A549 (cell line): ENCODE measurements around the gene ZNF428.

Source experiments
- CHD2 ChIP-seq: fragments of 150-350 bp; IDR thresholded peaks from 2 replicates; pipeline ENCODE4 v1.6.1; 2014; ENCODE audit warnings: low read length; ENCODE audit not compliant: partially characterized antibody
- CTCF ChIP-seq: fragments of >200 bp; sonication (Bioruptor Twin); formaldehyde crosslinking; IDR thresholded peaks from 3 replicates; pipeline ENCODE4 v1.5.1; 2016
- ESRRA ChIP-seq: fragments of 150-350 bp; IDR thresholded peaks from 2 replicates; pipeline ENCODE4 v1.6.1; 2014; ENCODE audit warnings: mild to moderate bottlenecking, low read length, borderline replicate concordance
- JUN ChIP-seq, 2 experiments: fragments of >200 bp; sonication (Bioruptor Twin); formaldehyde crosslinking; IDR thresholded peaks; 2 replicates in 1 of 2; 3 replicates in 1 of 2; pipeline ENCODE4 v1.6.1; 2016 to 2017
- POLR2A ChIP-seq: IDR thresholded peaks from 2 replicates; pipeline ENCODE4 v1.6.1; 2012; ENCODE audit warnings: mild to moderate bottlenecking, low read length
- RAD21 ChIP-seq, 2 experiments: fragments of >200 bp in 1 of 2; sonication (Bioruptor Twin) in 1 of 2; formaldehyde crosslinking in 1 of 2; IDR thresholded peaks in 1 of 2; conservative IDR thresholded peaks in 1 of 2; 2 replicates in 1 of 2; 3 replicates in 1 of 2; pipeline ENCODE4 v1.6.1; 2012 to 2018; ENCODE audit warnings: inconsistent platforms in 1 of 2
- RCOR1 ChIP-seq: fragments of 150-350 bp; IDR thresholded peaks from 2 replicates; pipeline ENCODE4 v1.6.1; 2014; ENCODE audit warnings: antibody characterized with exemption, low read length, low read depth
- REST ChIP-seq: fragments of 200-600 bp; sonication (generic); IDR thresholded peaks from 2 replicates; pipeline ENCODE4 v1.6.1; 2016; ENCODE audit warnings: antibody characterized with exemption, mild to moderate bottlenecking, moderate library complexity

- TF ChIP-seq POLR2A = no peak
- no peak for TF ChIP-seq CHD2
- TF ChIP-seq CTCF = no peak
- TF ChIP-seq REST = no peak
- TF ChIP-seq JUN (IDR thresholded peaks at IDR 0.05) = no peak
- no peak for TF ChIP-seq ESRRA
- no peak for TF ChIP-seq RCOR1
- TF ChIP-seq RAD21 (conservative IDR thresholded peaks at IDR 0.05 in 1 of 2, IDR thresholded peaks at IDR 0.05 in 1 of 2) = no peak
Observed at GRCh38 chr19:43572171-43572588, 47.2 kb downstream of the ZNF428 start.
